Neural cell (in vitro differentiated cells): ENCODE measurements around the gene RASGRP4.

Experiments
- CTCF ChIP-seq: fragments of 450-650 bp; IDR thresholded peaks from 2 replicates; pipeline ENCODE4 v1.5.1; 2014; ENCODE audit warnings: antibody characterized with exemption, mild to moderate bottlenecking, moderate library complexity; ENCODE audit not compliant: poor library complexity, severe bottlenecking
- EP300 ChIP-seq: fragments of 450-650 bp; conservative IDR thresholded peaks from 2 replicates; pipeline ENCODE4 v1.6.1; 2014; ENCODE audit warnings: antibody characterized with exemption, mild to moderate bottlenecking, moderate library complexity; ENCODE audit not compliant: poor library complexity, severe bottlenecking
- EZH2 ChIP-seq: fragments of 200-600, 300-800 bp; shearing (Covaris generic), sonication (generic); IDR thresholded peaks from 2 replicates; pipeline ENCODE4 v1.6.1; 2014; ENCODE audit warnings: antibody characterized with exemption, low read length, borderline replicate concordance, mild to moderate bottlenecking; ENCODE audit not compliant: insufficient read depth, poor library complexity, severe bottlenecking
- MXI1 ChIP-seq: fragments of 450-650 bp; conservative IDR thresholded peaks from 2 replicates; pipeline ENCODE4 v1.6.1; 2014; ENCODE audit warnings: antibody characterized with exemption, mild to moderate bottlenecking; ENCODE audit not compliant: poor library complexity, severe bottlenecking
- POLR2AphosphoS5 ChIP-seq: IDR thresholded peaks from 2 replicates; pipeline ENCODE4 v1.6.1; 2012
- RAD21 ChIP-seq: fragments of 450-650 bp; conservative IDR thresholded peaks from 2 replicates; pipeline ENCODE4 v1.6.1; 2014; ENCODE audit warnings: antibody characterized with exemption, mild to moderate bottlenecking, moderate library complexity
- REST ChIP-seq: IDR thresholded peaks from 2 replicates; pipeline ENCODE4 v1.6.1; 2012; ENCODE audit warnings: borderline replicate concordance
- TAF1 ChIP-seq: IDR thresholded peaks from 2 replicates; pipeline ENCODE4 v1.6.1; 2012; ENCODE audit warnings: low read depth

GRCh38 chr19:38369584-38369983 lies 56.4 kb downstream of the RASGRP4 start:
- TF ChIP-seq POLR2AphosphoS5 (no peak), CTCF (no peak), EP300 (no peak), REST (no peak), TAF1 (no peak), RAD21 (no peak), EZH2 (no peak), MXI1 (no peak)
